K562 (cell line): ENCODE results near the gene PYM1. TPM values are rescaled to one million over a fixed set of nuclear protein-coding genes. Genes with fewer than 3 reads are reported as not detected.

Source experiments
- ATAC-seq: fragments of 200-7000 bp; cut with Tn5 transposase; 3 replicates; pipeline ENCODE4 v1.9.1; 2020; ENCODE audit warnings: moderate library complexity
- BruUV-seq: library from RNA; stranded (reverse); fragments of 400-500 nt; replicated peaks from 2 replicates; lab custom pipeline; 2021; lab: Mats Ljungman, UMichigan
- CTCF ChIA-PET: fragments of 300-600 bp; formaldehyde crosslinking; extraction: SDS; loops from one replicate; lab custom pipeline; 2021; ENCODE audit warnings: low intra/inter-chr PET ratio; lab: Yijun Ruan, JAX
- POLR2A ChIA-PET: fragments of 300-600, 350-650 bp; sonication (Branson Sonifier 250); formaldehyde crosslinking; extraction: SDS; loops from one replicate; lab custom pipeline; 2021; ENCODE audit warnings: antibody characterized with exemption, inconsistent platforms; lab: Yijun Ruan, JAX
- DNase-seq, 4 experiments: peaks; one replicate each; pipeline versions ENCODE4 v3.0.0 to v3.0.0-alpha.2; 2011 to 2018; ENCODE audit warnings: low spot score in 3 of 4, mixed read lengths in 3 of 4; ENCODE audit errors: extremely low read depth in 1 of 4
- FAIRE-seq: peaks from 2 replicates; lab custom pipeline; 2011; peaks lifted over from hg19 to GRCh38; lab: Jason Lieb, UNC
- H2AFZ ChIP-seq: 2 replicates; pipeline ENCODE4 v1.6.0; 2011; ENCODE audit warnings: low read depth, low read length, control low read depth, inconsistent platforms
- H3K27ac ChIP-seq: fragments of 200-600 bp; 3 replicates; pipeline ENCODE4 v1.8.0; 2011; ENCODE audit warnings: low read depth, mild to moderate bottlenecking, control low read depth, inconsistent platforms, low read length, moderate library complexity, mixed read lengths; ENCODE audit errors: extremely low read depth
- H3K27me3 ChIP-seq, 2 experiments: fragments of 300-600 bp in 1 of 2; 2 replicates in 1 of 2; 3 replicates in 1 of 2; pipeline versions ENCODE4 v1.6.0 to v1.8.0; 2011; ENCODE audit warnings: inconsistent platforms in 2 of 2, low read length in 2 of 2, mild to moderate bottlenecking in 1 of 2, mixed read lengths in 1 of 2, moderate library complexity in 1 of 2; ENCODE audit not compliant: control insufficient read depth in 2 of 2, insufficient read depth in 2 of 2
- H3K36me3 ChIP-seq: fragments of 300-600 bp; 3 replicates; pipeline ENCODE4 v1.8.0; 2011; ENCODE audit warnings: mild to moderate bottlenecking, low read length, inconsistent platforms; ENCODE audit not compliant: control insufficient read depth, insufficient read depth
- H3K4me1 ChIP-seq, 2 experiments: fragments of 200-600 bp in 1 of 2; replicated peaks in 1 of 2; 2 replicates in 1 of 2; 3 replicates in 1 of 2; pipeline versions ENCODE4 v1.5.1 to v1.8.0; 2011; ENCODE audit warnings: inconsistent platforms in 2 of 2, low read length in 2 of 2, mild to moderate bottlenecking in 1 of 2, mixed read lengths in 1 of 2, moderate library complexity in 1 of 2; ENCODE audit not compliant: control insufficient read depth in 2 of 2, insufficient read depth in 2 of 2
- H3K4me2 ChIP-seq: 2 replicates; pipeline ENCODE4 v1.6.1; 2011; ENCODE audit warnings: low read length, control low read depth, inconsistent platforms, mixed read lengths; ENCODE audit not compliant: insufficient read depth
- H3K4me3 ChIP-seq: fragments of 200-600 bp; sonication (generic), shearing (Covaris generic); 2 replicates; pipeline ENCODE4 v1.5.1; 2016; ENCODE audit warnings: control low read depth, inconsistent platforms
- H3K79me2 ChIP-seq: fragments of 200-600 bp; 3 replicates; pipeline ENCODE4 v1.8.0; 2011; ENCODE audit warnings: low read length, inconsistent platforms; ENCODE audit not compliant: control insufficient read depth, insufficient read depth
- H3K9ac ChIP-seq, 2 experiments: 2 replicates each; pipeline versions ENCODE4 v1.6.0 to v1.6.1; 2011; ENCODE audit warnings: low read depth in 2 of 2, low read length in 2 of 2, control low read depth in 1 of 2, inconsistent platforms in 1 of 2, mild to moderate bottlenecking in 1 of 2, mixed read lengths in 1 of 2; ENCODE audit not compliant: insufficient read depth in 1 of 2
- H3K9me1 ChIP-seq: one replicate; pipeline ENCODE4 v1.6.0; 2011; ENCODE audit warnings: inconsistent platforms, mild to moderate bottlenecking, low read length, moderate library complexity; ENCODE audit not compliant: control insufficient read depth, insufficient read depth
- H3K9me3 ChIP-seq: replicated peaks from 2 replicates; pipeline ENCODE4 v1.5.1; 2011; ENCODE audit warnings: low read depth, low read length, inconsistent platforms; ENCODE audit not compliant: control insufficient read depth, insufficient read depth
- H4K20me1 ChIP-seq: replicated peaks from 2 replicates; pipeline ENCODE4 v1.6.1; 2011; ENCODE audit warnings: low read length, inconsistent platforms, mixed read lengths; ENCODE audit not compliant: control insufficient read depth, insufficient read depth
- CAMTA2 ChIP-seq: fragments of 250-450 bp; sonication (Bioruptor Pico); conservative IDR thresholded peaks from 2 replicates; pipeline ENCODE4 v1.5.1; 2022
- FOXK2 ChIP-seq, 2 experiments: fragments of 450-650 bp; IDR thresholded peaks in 1 of 2; conservative IDR thresholded peaks in 1 of 2; 2 replicates each; pipeline ENCODE4 v1.6.1; 2016; ENCODE audit warnings: low read depth in 2 of 2, mild to moderate bottlenecking in 1 of 2
- FOXO4 ChIP-seq: fragments of 450-650 bp; formaldehyde crosslinking; IDR thresholded peaks from 2 replicates; pipeline ENCODE4 v1.4.0; 2020; ENCODE audit warnings: mild to moderate bottlenecking, moderate library complexity
- GABPB2 ChIP-seq: fragments of 250-450 bp; sonication (Bioruptor Pico); conservative IDR thresholded peaks from 2 replicates; pipeline ENCODE4 v1.5.1; 2021; ENCODE audit warnings: mild to moderate bottlenecking
- HDAC8 ChIP-seq: fragments of 450-650 bp; IDR thresholded peaks from 2 replicates; pipeline ENCODE4 v1.6.1; 2016; ENCODE audit warnings: mild to moderate bottlenecking, missing genetic modification characterization, moderate library complexity, missing compliant biosample characterization
- HMGN3 ChIP-seq: IDR thresholded peaks from 2 replicates; pipeline ENCODE4 v1.6.1; 2011; ENCODE audit warnings: borderline replicate concordance, low read depth, mild to moderate bottlenecking, mixed read lengths, low read length; ENCODE audit not compliant: insufficient read length; ENCODE audit errors: extremely low read depth
- HNRNPLL ChIP-seq: fragments of 200-400 bp; formaldehyde crosslinking; IDR thresholded peaks from 2 replicates; pipeline ENCODE4 v1.6.1; 2017; ENCODE audit warnings: low read length, low read depth, mild to moderate bottlenecking; ENCODE audit not compliant: poor library complexity, severe bottlenecking
- KLF1 ChIP-seq: fragments of 450-650 bp; IDR thresholded peaks from 2 replicates; pipeline ENCODE4 v1.6.1; 2016; ENCODE audit warnings: missing genetic modification characterization, missing compliant biosample characterization
- KLF16 ChIP-seq: IDR thresholded peaks from 2 replicates; pipeline ENCODE4 v1.6.1; 2016; ENCODE audit warnings: antibody characterized with exemption
- LCOR ChIP-seq: sonication (generic); formaldehyde crosslinking; IDR thresholded peaks from 2 replicates; pipeline ENCODE4 v1.8.0; 2022; ENCODE audit warnings: mild to moderate bottlenecking, missing genetic modification reagents
- MTA1 ChIP-seq: fragments of 450-650 bp; IDR thresholded peaks from 2 replicates; pipeline ENCODE4 v1.6.1; 2017; ENCODE audit warnings: borderline replicate concordance
- PCBP1 ChIP-seq: fragments of 200-400 bp; formaldehyde crosslinking; IDR thresholded peaks from 2 replicates; pipeline ENCODE4 v1.6.1; 2018; ENCODE audit warnings: mild to moderate bottlenecking, low read depth, low read length; ENCODE audit not compliant: poor library complexity, severe bottlenecking
- POU5F1 ChIP-seq: fragments of 150-350 bp; IDR thresholded peaks from 2 replicates; pipeline ENCODE4 v1.6.1; 2014; ENCODE audit warnings: borderline replicate concordance, low read length, low read depth, mild to moderate bottlenecking; ENCODE audit not compliant: partially characterized antibody
- SMAD3 ChIP-seq: fragments of 450-650 bp; formaldehyde crosslinking; conservative IDR thresholded peaks from 2 replicates; pipeline ENCODE4 v1.4.0; 2020; ENCODE audit warnings: mild to moderate bottlenecking
- SRSF3 ChIP-seq: fragments of 200-400 bp; formaldehyde crosslinking; IDR thresholded peaks from 2 replicates; pipeline ENCODE4 v1.6.1; 2016; ENCODE audit warnings: mild to moderate bottlenecking, low read length, moderate library complexity; ENCODE audit not compliant: insufficient read depth
- TAF1 ChIP-seq: IDR thresholded peaks from 2 replicates; pipeline ENCODE4 v1.6.1; 2011; ENCODE audit warnings: mild to moderate bottlenecking, low read length, moderate library complexity; ENCODE audit not compliant: insufficient read depth, control insufficient read depth, severe bottlenecking; ENCODE audit errors: extremely low read depth
- TAF9B ChIP-seq: fragments of 450-650 bp; IDR thresholded peaks from 2 replicates; pipeline ENCODE4 v1.6.1; 2018; ENCODE audit warnings: mild to moderate bottlenecking; ENCODE audit not compliant: partially characterized antibody
- ZNF695 ChIP-seq: fragments of 450-650 bp; formaldehyde crosslinking; IDR thresholded peaks from 2 replicates; pipeline ENCODE4 v1.4.0; 2020; ENCODE audit warnings: mild to moderate bottlenecking, moderate library complexity
- in situ Hi-C: fragments of 300-500 bp; cut with MboI; formaldehyde crosslinking; loops from 4 replicates; pipeline ENCODE4 v1.15.0; 2018; ENCODE audit warnings: inconsistent platforms, mixed read lengths
- intact Hi-C: fragments of 100-400 bp; cut with micrococcal nuclease; formaldehyde crosslinking; loops from 2 replicates; pipeline ENCODE4 v1.14.2; 2022
- polyA plus RNA-seq, 8 experiments: library from polyadenylated mRNA; depleted of rRNA in 4 of 8; stranded (reverse) in 5 of 8; unstranded in 3 of 8; fragments of >200 nt; fragmentation: Nextera tagmentation in 2 of 8; fragmentation: Illumina TruSeq in 1 of 8; extraction: Ambion mirVana in 2 of 8; extraction: Trizol in 1 of 8; gene quantifications; 2 replicates each; pipeline versions ENCODE4 v1.2.1 to v1.2.3, GENCODE V29; 2011 to 2014; ENCODE audit warnings: inconsistent platforms in 1 of 8, missing spikeins in 1 of 8
- total RNA-seq, 7 experiments: library from RNA; depleted of rRNA in 6 of 7; stranded (reverse); fragments of >200 nt in 6 of 7; fragmentation: Illumina TruSeq in 2 of 7; extraction: Trizol in 2 of 7; gene quantifications; 2 replicates each; pipeline versions ENCODE4 v1.2.1 to v1.2.3, GENCODE V29; 2011 to 2021; ENCODE audit warnings: low replicate concordance in 1 of 7
- TF ChIP-seq, protein P1 (sequence below): fragments of 250-450 bp; sonication (Bioruptor Pico); IDR thresholded peaks from 2 replicates; pipeline ENCODE4 v1.5.0; 2020; ENCODE audit warnings: mild to moderate bottlenecking, borderline replicate concordance

PYM1 gene
- total and polyA plus RNA-seq, 9 of the 15 experiments (the other 6 are each of a cell fraction or from before 2014, with no cell fraction given): 29.0 to 51.3 (median 34.1) TPM

- ATAC-seq (no peak), FAIRE-seq (no peak), DNase-seq (no peak)
- H3K9me1 ChIP-seq: no peaks in the 10 kb centered on the region
- H3K79me2 ChIP-seq: no peaks in the 10 kb centered on the region
- no TSS peak for BruUV-seq
- H3K9me3 ChIP-seq: no peaks in the 10 kb centered on the region; the same call in 1 of the 2 replicates
- no peak overlapping the region for H2AFZ ChIP-seq
- no peaks in the 10 kb centered on the region; a peak in 1 of 5 replicates for H3K4me1 ChIP-seq
- intact Hi-C loops (no loop called here), in situ Hi-C loops (no loop called here)
- H3K4me2 ChIP-seq: no peak overlapping the region
- no peak overlapping the region for H3K27ac ChIP-seq
- H3K9ac ChIP-seq: no peak overlapping the region
- H4K20me1 ChIP-seq: no peaks in the 10 kb centered on the region
- POLR2A ChIA-PET: no interaction called here
- H3K27me3 ChIP-seq: no peaks in the 10 kb centered on the region
- H3K4me3 ChIP-seq: no peak overlapping the region
- H3K36me3 ChIP-seq: no peaks in the 10 kb centered on the region
- CTCF ChIA-PET: no interaction called here
- TF ChIP-seq CAMTA2 (no peak), SMAD3 (no peak), TAF9B (no peak), HMGN3 (no peak), KLF1 (tag) (no peak), POU5F1 (no peak), MTA1 (no peak), KLF16 (no peak), PCBP1 (no peak), FOXK2 (conservative IDR thresholded peaks at IDR 0.05 in 1 of 2, IDR thresholded peaks at IDR 0.05 in 1 of 2; ENCODE audit: low read depth in 2 of 2) (no peak), GABPB2 (CRISPR knock-in tag) (no peak), SRSF3 (no peak), ZNF695 (CRISPR knock-in tag) (no peak), FOXO4 (no peak), TAF1 (no peak), HNRNPLL (no peak), LCOR (CRISPR knock-in tag) (no peak), HDAC8 (tag) (no peak)
- TF ChIP-seq, protein P1, sequence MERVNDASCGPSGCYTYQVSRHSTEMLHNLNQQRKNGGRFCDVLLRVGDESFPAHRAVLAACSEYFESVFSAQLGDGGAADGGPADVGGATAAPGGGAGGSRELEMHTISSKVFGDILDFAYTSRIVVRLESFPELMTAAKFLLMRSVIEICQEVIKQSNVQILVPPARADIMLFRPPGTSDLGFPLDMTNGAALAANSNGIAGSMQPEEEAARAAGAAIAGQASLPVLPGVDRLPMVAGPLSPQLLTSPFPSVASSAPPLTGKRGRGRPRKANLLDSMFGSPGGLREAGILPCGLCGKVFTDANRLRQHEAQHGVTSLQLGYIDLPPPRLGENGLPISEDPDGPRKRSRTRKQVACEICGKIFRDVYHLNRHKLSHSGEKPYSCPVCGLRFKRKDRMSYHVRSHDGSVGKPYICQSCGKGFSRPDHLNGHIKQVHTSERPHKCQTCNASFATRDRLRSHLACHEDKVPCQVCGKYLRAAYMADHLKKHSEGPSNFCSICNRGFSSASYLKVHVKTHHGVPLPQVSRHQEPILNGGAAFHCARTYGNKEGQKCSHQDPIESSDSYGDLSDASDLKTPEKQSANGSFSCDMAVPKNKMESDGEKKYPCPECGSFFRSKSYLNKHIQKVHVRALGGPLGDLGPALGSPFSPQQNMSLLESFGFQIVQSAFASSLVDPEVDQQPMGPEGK: no peak
Observed at GRCh38 chr12:55862286-55862685, 65.4 kb downstream of the PYM1 start.
